Measurements from ENCODE around the gene PPM1L. TPM values are rescaled to one million over a fixed set of nuclear protein-coding genes. Genes with fewer than 3 reads are reported as not detected.

Gene PPM1L
- total and polyA plus RNA-seq, 7 experiments from 2014 or later: 0.48 to 19.1 (median 5.3) TPM

DNA sequence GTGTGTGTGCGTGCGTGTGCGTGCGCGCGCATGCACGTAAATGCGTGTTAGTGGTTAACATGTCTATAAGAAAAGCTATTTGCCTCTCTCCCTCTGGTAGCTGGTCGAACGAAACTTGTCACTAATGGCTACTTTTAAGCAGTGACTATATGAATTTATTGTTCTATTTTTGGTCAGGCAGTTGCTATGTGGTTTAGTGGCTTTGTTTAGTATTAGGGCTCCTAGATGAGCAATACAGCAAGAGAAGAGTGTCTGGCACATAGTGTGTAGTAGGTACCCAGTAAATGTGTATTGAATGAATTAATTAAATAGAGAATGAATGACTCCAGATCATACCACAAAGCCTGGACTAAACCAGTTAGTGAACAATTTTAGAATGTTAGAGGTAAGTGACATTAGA, 171.6 kb downstream of the PPM1L start:
- Mint-ChIP-seq H3K4me3 (no peak overlapping the region), H3K27ac (no peak overlapping the region), H3K9me3 (no peaks in the 10 kb centered on the region), H3K4me1 (no peaks in the 10 kb centered on the region), H3K36me3 (no peaks in the 10 kb centered on the region), H3K27me3 (peaks cover 0 to 33% (median 4%) of the 10 kb centered on the region in 5 donors)
- Histone ChIP-seq H3K4me1 (ENCODE audit: control insufficient read depth in 2 of 2, insufficient read depth in 2 of 2, low read length in 2 of 2) (no peaks in the 10 kb centered on the region), H3K27me3 (ENCODE audit: control insufficient read depth in 2 of 2, insufficient read depth in 2 of 2, low read length in 2 of 2) (no peaks in the 10 kb centered on the region), H3K9me3 (ENCODE audit: control insufficient read depth in 2 of 3, low read length in 3 of 3) (no peaks in the 10 kb centered on the region), H3K4me3 (ENCODE audit: low read length) (no peak overlapping the region), H3K36me3 (ENCODE audit: control insufficient read depth in 2 of 3, insufficient read depth in 3 of 3, low read length in 3 of 3) (no peaks in the 10 kb centered on the region), H3K27ac (ENCODE audit: low read depth, low read length) (no peak overlapping the region)
- DNase-seq: no peak
- intact Hi-C loops (cut with micrococcal nuclease): no loop called here
- CTCF ChIA-PET: interaction anchor here (1.6 kb wide), 1 partner anchor 11 kb away, joined by 3 read pairs; no protein-coding TSS in a partner anchor
- ATAC-seq: no peak
- POLR2A ChIA-PET: no interaction called here

DNA sequence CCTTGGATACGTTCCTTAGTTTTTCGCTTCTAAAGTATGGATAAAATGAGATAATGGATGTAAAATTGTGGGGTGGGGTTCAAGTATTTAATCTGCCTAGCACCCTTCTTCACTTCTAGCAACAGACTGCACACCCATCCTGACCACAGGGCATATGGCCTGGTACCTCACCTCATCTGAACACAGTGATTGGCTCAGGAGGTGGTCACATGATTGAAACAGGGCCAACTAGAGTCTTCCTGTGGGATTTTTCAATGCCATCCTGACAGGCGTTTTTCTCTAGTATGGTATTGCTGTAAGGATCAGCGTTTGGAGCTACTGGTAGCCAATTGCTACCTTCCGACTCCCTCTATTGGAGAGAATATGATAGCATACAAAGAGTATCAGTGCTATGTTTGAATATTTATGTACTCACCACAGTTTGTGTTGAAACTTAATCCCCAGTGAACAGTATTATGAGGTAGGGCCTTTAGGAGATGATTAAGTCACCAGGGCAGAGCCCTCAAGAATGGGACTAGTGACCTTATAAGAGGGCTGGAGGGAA, 172.2 kb downstream of the PPM1L start:
- ChIA-PET CTCF (interaction anchor here (1.6 kb wide), 1 partner anchor 12 kb away, joined by 3 read pairs; no protein-coding TSS in a partner anchor), POLR2A (no interaction called here)
- Histone ChIP-seq H3K9me3 (ENCODE audit: control insufficient read depth in 2 of 3, low read length in 3 of 3) (no peaks in the 10 kb centered on the region), H3K4me1 (ENCODE audit: control insufficient read depth in 2 of 2, insufficient read depth in 2 of 2, low read length in 2 of 2) (no peaks in the 10 kb centered on the region), H3K27ac (ENCODE audit: low read depth, low read length) (no peak overlapping the region), H3K27me3 (ENCODE audit: control insufficient read depth in 2 of 2, insufficient read depth in 2 of 2, low read length in 2 of 2) (no peaks in the 10 kb centered on the region), H3K4me3 (ENCODE audit: low read length) (no peak overlapping the region), H3K36me3 (ENCODE audit: control insufficient read depth in 2 of 3, insufficient read depth in 3 of 3, low read length in 3 of 3) (no peaks in the 10 kb centered on the region)
- intact Hi-C loops (cut with micrococcal nuclease): no loop called here
- Mint-ChIP-seq H3K36me3 (no peaks in the 10 kb centered on the region), H3K4me3 (no peak overlapping the region), H3K4me1 (no peaks in the 10 kb centered on the region), H3K27ac (no peak overlapping the region), H3K27me3 (peaks cover 0 to 36% (median 4%) of the 10 kb centered on the region in 5 donors), H3K9me3 (no peaks in the 10 kb centered on the region)
- no peak for DNase-seq
- no peak for ATAC-seq

- H3K27ac Mint-ChIP-seq: no peak overlapping the region
- no peaks in the 10 kb centered on the region for H3K9me3 Mint-ChIP-seq
- no peak overlapping the region for H3K27ac ChIP-seq (ENCODE audit: low read depth, low read length)
- H3K4me3 ChIP-seq (ENCODE audit: low read length): no peak overlapping the region
- peaks cover 0 to 34% (median 4%) of the 10 kb centered on the region in 5 donors for H3K27me3 Mint-ChIP-seq
- no peaks in the 10 kb centered on the region for H3K27me3 ChIP-seq (ENCODE audit: control insufficient read depth in 2 of 2, insufficient read depth in 2 of 2, low read length in 2 of 2)
- no peaks in the 10 kb centered on the region for H3K9me3 ChIP-seq (ENCODE audit: control insufficient read depth in 2 of 3, low read length in 3 of 3)
- no peaks in the 10 kb centered on the region for H3K4me1 Mint-ChIP-seq
- CTCF ChIA-PET: interaction anchor here (0.9 kb wide), 1 partner anchor 12 kb away, joined by 4 read pairs; no protein-coding TSS in a partner anchor
- no peak for ATAC-seq
- no peak for DNase-seq
- intact Hi-C loops (cut with micrococcal nuclease): no loop called here
- no peaks in the 10 kb centered on the region for H3K4me1 ChIP-seq (ENCODE audit: control insufficient read depth in 2 of 2, insufficient read depth in 2 of 2, low read length in 2 of 2)
- POLR2A ChIA-PET: no interaction called here
- H3K36me3 Mint-ChIP-seq: no peaks in the 10 kb centered on the region
- no peak overlapping the region for H3K4me3 Mint-ChIP-seq
- H3K36me3 ChIP-seq (ENCODE audit: control insufficient read depth in 2 of 3, insufficient read depth in 3 of 3, low read length in 3 of 3): no peaks in the 10 kb centered on the region
Observed at GRCh38 chr3:160929595-160929994, 173.6 kb downstream of the PPM1L start.

GRCh38 chr3:160931474-160931873, 175.4 kb downstream of the PPM1L start:
- no peaks in the 10 kb centered on the region for H3K9me3 ChIP-seq (ENCODE audit: control insufficient read depth in 2 of 3, low read length in 3 of 3)
- H3K4me1 ChIP-seq (ENCODE audit: control insufficient read depth in 2 of 2, insufficient read depth in 2 of 2, low read length in 2 of 2): no peaks in the 10 kb centered on the region
- intact Hi-C loops (cut with micrococcal nuclease): no loop called here
- ChIA-PET CTCF (interaction anchor here (1.0 to 1.3 kb wide), 2 partner anchors 10 to 223 kb away, joined by 3 to 6 read pairs; no protein-coding TSS in a partner anchor), POLR2A (no interaction called here)
- H3K27ac ChIP-seq (ENCODE audit: low read depth, low read length): no peak overlapping the region
- no peaks in the 10 kb centered on the region for H3K9me3 Mint-ChIP-seq
- H3K27ac Mint-ChIP-seq: no peak overlapping the region
- H3K4me3 Mint-ChIP-seq: no peak overlapping the region
- no peak overlapping the region for H3K4me3 ChIP-seq (ENCODE audit: low read length)
- peaks cover 0 to 31% (median 4%) of the 10 kb centered on the region in 5 donors for H3K27me3 Mint-ChIP-seq
- no peaks in the 10 kb centered on the region for H3K4me1 Mint-ChIP-seq
- H3K36me3 ChIP-seq (ENCODE audit: control insufficient read depth in 2 of 3, insufficient read depth in 3 of 3, low read length in 3 of 3): no peaks in the 10 kb centered on the region
- DNase-seq (no peak), ATAC-seq (no peak)
- H3K36me3 Mint-ChIP-seq: no peaks in the 10 kb centered on the region
- no peaks in the 10 kb centered on the region for H3K27me3 ChIP-seq (ENCODE audit: control insufficient read depth in 2 of 2, insufficient read depth in 2 of 2, low read length in 2 of 2)

DNA sequence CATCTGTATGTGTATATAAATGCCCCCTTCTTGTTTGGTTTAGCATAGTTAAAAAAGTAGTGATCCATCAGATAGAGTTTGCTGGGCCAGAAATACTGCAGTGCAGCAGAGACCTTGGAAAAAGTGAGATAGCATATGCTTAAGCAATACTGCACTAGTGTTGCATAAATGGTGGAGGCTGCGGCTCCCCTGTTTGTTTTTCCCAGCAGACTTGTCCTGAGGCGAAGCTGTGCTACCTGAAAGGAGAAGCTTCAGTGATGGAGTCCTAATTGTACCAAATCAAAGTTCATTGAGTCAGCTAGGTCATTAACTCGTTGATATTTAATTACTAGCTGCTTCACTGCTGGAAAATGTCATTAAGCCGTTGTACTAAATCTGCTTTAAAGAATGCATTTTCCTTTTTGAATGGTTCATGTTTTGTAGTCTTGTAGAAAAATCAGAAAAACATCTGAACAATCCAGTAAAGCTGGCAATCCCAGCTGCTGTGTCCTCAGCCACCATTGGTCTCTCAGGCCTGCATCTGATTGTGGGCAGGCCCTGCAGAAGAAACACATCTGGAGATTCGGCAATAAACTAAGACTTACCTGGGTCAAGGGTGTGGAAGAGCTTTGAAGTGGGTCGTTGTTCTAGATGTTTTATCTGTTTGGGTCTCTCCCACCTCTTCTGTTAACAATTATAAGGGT, 179.5 kb downstream of the PPM1L start:
- Histone ChIP-seq H3K27me3 (ENCODE audit: control insufficient read depth in 2 of 2, insufficient read depth in 2 of 2, low read length in 2 of 2) (no peaks in the 10 kb centered on the region), H3K27ac (ENCODE audit: low read depth, low read length) (no peak overlapping the region), H3K9me3 (ENCODE audit: control insufficient read depth in 2 of 3, low read length in 3 of 3) (no peaks in the 10 kb centered on the region), H3K36me3 (ENCODE audit: control insufficient read depth in 2 of 3, insufficient read depth in 3 of 3, low read length in 3 of 3) (no peaks in the 10 kb centered on the region), H3K4me3 (ENCODE audit: low read length) (no peak overlapping the region), H3K4me1 (ENCODE audit: control insufficient read depth in 2 of 2, insufficient read depth in 2 of 2, low read length in 2 of 2) (no peaks in the 10 kb centered on the region)
- Mint-ChIP-seq H3K4me1 (no peaks in the 10 kb centered on the region), H3K27ac (no peak overlapping the region), H3K36me3 (no peaks in the 10 kb centered on the region), H3K27me3 (peaks cover 0 to 27% (median 2%) of the 10 kb centered on the region in 5 donors), H3K9me3 (no peaks in the 10 kb centered on the region), H3K4me3 (no peak overlapping the region)
- POLR2A ChIA-PET: no interaction called here
- intact Hi-C loops (cut with micrococcal nuclease): no loop called here
- CTCF ChIA-PET: interaction anchor here (0.8 kb wide), 1 partner anchor 292 kb away, joined by 3 read pairs; no protein-coding TSS in a partner anchor
- no peak for ATAC-seq
- DNase-seq: no peak

- peak; percentile 26 to 73 (median 61) for DNase-seq
- no peak overlapping the region for H3K4me3 ChIP-seq (ENCODE audit: low read length)
- ChIA-PET POLR2A (interaction anchor here (0.7 kb wide), 1 partner anchor 233 kb away, joined by 4 read pairs; no protein-coding TSS in a partner anchor), CTCF (interaction anchor here (0.6 to 4.8 kb wide), 13 partner anchors 10 to 430 kb away, joined by 3 to 26 read pairs (median 4); no protein-coding TSS in a partner anchor)
- Mint-ChIP-seq H3K9me3 (no peaks in the 10 kb centered on the region), H3K27me3 (peaks cover 0 to 7% (median 0%) of the 10 kb centered on the region in 5 donors), H3K27ac (no peak overlapping the region), H3K36me3 (no peaks in the 10 kb centered on the region), H3K4me3 (no peak overlapping the region), H3K4me1 (peaks cover 0 to 5% (median 3%) of the 10 kb centered on the region in 7 donors)
- intact Hi-C loops (cut with micrococcal nuclease): loop anchor here (1.0 to 5.0 kb wide), 9 partner anchors 140 to 482 kb away; partner anchors contain the start of gene PPM1L (in 1 of the 2)
- H3K36me3 ChIP-seq (ENCODE audit: control insufficient read depth in 2 of 3, insufficient read depth in 3 of 3, low read length in 3 of 3): no peaks in the 10 kb centered on the region
- H3K27ac ChIP-seq (ENCODE audit: low read depth, low read length): no peak overlapping the region
- H3K9me3 ChIP-seq (ENCODE audit: control insufficient read depth in 2 of 3, low read length in 3 of 3): no peaks in the 10 kb centered on the region
- no peaks in the 10 kb centered on the region for H3K4me1 ChIP-seq (ENCODE audit: control insufficient read depth in 2 of 2, insufficient read depth in 2 of 2, low read length in 2 of 2)
- peak; percentile 77 for ATAC-seq
- H3K27me3 ChIP-seq (ENCODE audit: control insufficient read depth in 2 of 2, insufficient read depth in 2 of 2, low read length in 2 of 2): no peaks in the 10 kb centered on the region
Observed at GRCh38 chr3:160941885-160942494, 186.0 kb downstream of the PPM1L start.
